Neural crest cell (in vitro differentiated cells): ENCODE data around the gene DVL3. TPM values are rescaled to one million over a fixed set of nuclear protein-coding genes. Genes with fewer than 3 reads are reported as not detected.
A peak's percentile ranks its signal among the peaks of the same experiment; 100 is the strongest.

ENCODE experiments used
- DNase-seq: peaks from one replicate; pipeline ENCODE4 v3.0.0; 2021; ENCODE audit warnings: low read depth, mixed read lengths, low spot score
- H3K27ac Mint-ChIP-seq: one replicate; pipeline ENCODE4 v1.8.0; 2021; ENCODE audit warnings: mild to moderate bottlenecking, mixed read lengths; ENCODE audit not compliant: unreplicated experiment
- H3K27me3 Mint-ChIP-seq: 2 replicates; pipeline ENCODE4 v1.8.0; 2021; ENCODE audit warnings: low read depth, mild to moderate bottlenecking, mixed read lengths
- H3K36me3 Mint-ChIP-seq: 2 replicates; pipeline ENCODE4 v1.8.0; 2021; ENCODE audit warnings: low read depth, mild to moderate bottlenecking, mixed read lengths
- H3K4me1 Mint-ChIP-seq: 2 replicates; pipeline ENCODE4 v1.8.0; 2021; ENCODE audit warnings: mixed read lengths
- H3K4me3 Mint-ChIP-seq: one replicate; pipeline ENCODE4 v1.8.0; 2021; ENCODE audit warnings: mild to moderate bottlenecking, mixed read lengths
- H3K9me3 Mint-ChIP-seq: 2 replicates; pipeline ENCODE4 v1.8.0; 2021; ENCODE audit warnings: mixed read lengths
- CTCF ChIP-seq: fragments of 200-600 bp; sonication (generic); conservative IDR thresholded peaks from 2 replicates; pipeline ENCODE4 v1.5.0; 2021; ENCODE audit warnings: antibody characterized with exemption, mild to moderate bottlenecking
- total RNA-seq: library from RNA; stranded (reverse); gene quantifications from 2 replicates; pipeline ENCODE4 v1.2.1, GENCODE V29; 2021

DVL3 gene
- total RNA-seq, 1 donor from 2014 or later = 93.8 TPM

DNA sequence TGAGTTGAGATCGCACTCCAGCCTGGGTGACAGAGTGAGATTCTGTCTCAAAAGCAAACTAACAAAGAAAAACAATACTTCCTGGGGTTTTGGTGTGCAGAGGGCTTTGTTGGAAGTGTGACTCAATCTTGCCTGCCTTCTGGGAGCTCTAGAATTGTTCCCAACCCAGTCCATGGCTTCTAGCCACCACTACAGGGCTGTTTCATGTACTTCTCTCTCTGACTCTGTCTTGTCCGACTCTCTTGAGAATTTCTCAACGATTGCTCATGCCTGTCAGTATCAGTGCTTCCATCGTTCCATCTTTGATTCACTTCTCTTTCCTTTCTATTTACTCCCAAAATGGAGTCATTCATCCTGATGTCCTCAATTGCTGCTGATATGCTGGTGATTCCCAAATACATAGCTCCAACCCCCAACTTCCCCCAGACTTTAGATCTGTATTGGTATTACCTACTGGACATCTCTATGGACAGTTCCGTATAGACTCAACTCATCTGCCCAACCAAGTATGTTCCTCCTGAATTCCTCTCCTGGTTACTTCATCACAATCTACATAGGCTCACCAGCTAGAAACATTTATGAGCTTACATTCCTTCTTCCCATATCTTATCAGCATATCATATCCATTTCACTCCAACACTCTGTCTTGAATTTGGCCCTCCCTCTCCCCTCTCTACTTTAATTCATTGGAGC lies 17.6 kb downstream of the DVL3 start:
- TF ChIP-seq CTCF = no peak
- Mint-ChIP-seq H3K9me3 (no peaks in the 10 kb centered on the region), H3K27me3 (no peaks in the 10 kb centered on the region), H3K4me1 (peaks cover 30% of the 10 kb centered on the region), H3K36me3 (peaks cover 14% of the 10 kb centered on the region), H3K4me3 (peak overlapping the region; percentile 6), H3K27ac (no peak overlapping the region)
- DNase-seq = no peak

- H3K4me1 Mint-ChIP-seq = peaks cover 34% of the 10 kb centered on the region
- no peak for TF ChIP-seq CTCF
- H3K9me3 Mint-ChIP-seq = no peaks in the 10 kb centered on the region
- H3K4me3 Mint-ChIP-seq = peak overlapping the region; percentile 61
- H3K36me3 Mint-ChIP-seq = peaks cover 14% of the 10 kb centered on the region
- no peak for DNase-seq
- H3K27ac Mint-ChIP-seq = no peak overlapping the region
- H3K27me3 Mint-ChIP-seq = no peaks in the 10 kb centered on the region
Observed at GRCh38 chr3:184173374-184173722, 18.2 kb downstream of the DVL3 start.

- Mint-ChIP-seq H3K4me3 (peak overlapping the region; percentile 98), H3K27ac (no peak overlapping the region), H3K9me3 (no peaks in the 10 kb centered on the region), H3K27me3 (no peaks in the 10 kb centered on the region), H3K4me1 (peaks cover 34% of the 10 kb centered on the region), H3K36me3 (peaks cover 14% of the 10 kb centered on the region)
- no peak for DNase-seq
- TF ChIP-seq CTCF = no peak
Observed at GRCh38 chr3:184174284-184174645, 19.1 kb downstream of the DVL3 start.

GRCh38 chr3:184174646-184175492 lies 19.7 kb downstream of the DVL3 start, which contains the start of gene AP2M1:
Gene AP2M1 (plus strand): TSS chr3:184174855. CDS start chr3:184176994, 2,139 bp downstream.
- Mint-ChIP-seq H3K27me3 (no peaks in the 10 kb centered on the region), H3K9me3 (no peaks in the 10 kb centered on the region), H3K27ac (peak within 1 kb of the TSS; percentile 92), H3K36me3 (peaks cover 14% of the 10 kb centered on the region), H3K4me1 (peaks cover 34% of the 10 kb centered on the region), H3K4me3 (peak within 1 kb of the TSS; percentile 98)
- DNase-seq = peak; percentile 92
- no peak for TF ChIP-seq CTCF

- no peak for DNase-seq
- Mint-ChIP-seq H3K4me3 (peak overlapping the region; percentile 98), H3K36me3 (peaks cover 14% of the 10 kb centered on the region), H3K27me3 (no peaks in the 10 kb centered on the region), H3K9me3 (no peaks in the 10 kb centered on the region), H3K4me1 (peaks cover 34% of the 10 kb centered on the region), H3K27ac (peak overlapping the region; percentile 92)
- TF ChIP-seq CTCF = no peak
Observed at GRCh38 chr3:184175506-184175905, 20.3 kb downstream of the DVL3 start.
